ENCODE measurements around the gene RSL24D1. TPM values are rescaled to one million over a fixed set of nuclear protein-coding genes. Genes with fewer than 3 reads are reported as not detected.
"Not testable (repeated sequence)": the region's sequence is repeated elsewhere in the genome, so short reads cannot be mapped to it uniquely, and the experiment has no call there.

The RSL24D1 gene
- total RNA-seq, 2 experiments from 2014 or later = 183 to 194 TPM

GRCh38 chr15:55168350-55168974 lies 28.3 kb downstream of the RSL24D1 start:
- Mint-ChIP-seq H3K27ac (no peak overlapping the region), H3K4me1 (ENCODE audit: low read depth) (no peaks in the 10 kb centered on the region), H3K36me3 (ENCODE audit: low read depth) (no peaks in the 10 kb centered on the region), H3K27me3 (no peaks in the 10 kb centered on the region), H3K4me3 (no peak overlapping the region), H3K9me3 (no peaks in the 10 kb centered on the region)
- CTCF ChIA-PET = interaction anchor here (0.5 to 1.9 kb wide), 15 partner anchors 8 to 566 kb away, joined by 3 to 7 read pairs (median 3); no protein-coding TSS in a partner anchor
- peak; percentile 94 for TF ChIP-seq CTCF (IDR thresholded peaks at IDR 0.05)
- intact Hi-C loops (cut with micrococcal nuclease) = no loop called here
- DNase-seq = peak; percentile 72
- peak; percentile 90 for ATAC-seq
- POLR2A ChIA-PET = no interaction called here

- DNase-seq = no peak
- Mint-ChIP-seq H3K4me1 (ENCODE audit: low read depth) (no peaks in the 10 kb centered on the region), H3K36me3 (ENCODE audit: low read depth) (no peaks in the 10 kb centered on the region), H3K9me3 (no peaks in the 10 kb centered on the region), H3K4me3 (no peak overlapping the region), H3K27ac (no peak overlapping the region), H3K27me3 (peaks cover 1% of the 10 kb centered on the region)
- intact Hi-C loops (cut with micrococcal nuclease) = no loop called here
- no peak for ATAC-seq
- no peak for TF ChIP-seq CTCF (IDR thresholded peaks at IDR 0.05)
- ChIA-PET POLR2A (interaction anchor here (1.1 kb wide), 1 partner anchor 40 kb away, joined by 3 read pairs; no protein-coding TSS in a partner anchor), CTCF (no interaction called here)
Observed at GRCh38 chr15:55164284-55164683, 32.5 kb downstream of the RSL24D1 start.

- POLR2A ChIA-PET = no interaction called here
- no peak for DNase-seq
- no peaks in the 10 kb centered on the region for H3K9me3 Mint-ChIP-seq
- no peak overlapping the region for H3K27ac Mint-ChIP-seq
- peaks cover 2% of the 10 kb centered on the region for H3K27me3 Mint-ChIP-seq
- CTCF ChIA-PET = no interaction called here
- intact Hi-C loops (cut with micrococcal nuclease) = no loop called here
- no peaks in the 10 kb centered on the region for H3K4me1 Mint-ChIP-seq (ENCODE audit: low read depth)
- no peak for TF ChIP-seq CTCF (IDR thresholded peaks at IDR 0.05)
- H3K4me3 Mint-ChIP-seq = no peak overlapping the region
- ATAC-seq = no peak
- H3K36me3 Mint-ChIP-seq (ENCODE audit: low read depth) = no peaks in the 10 kb centered on the region
Observed at GRCh38 chr15:55151631-55152030, 45.1 kb downstream of the RSL24D1 start.

- H3K4me1 Mint-ChIP-seq (ENCODE audit: low read depth); POLR2A ChIA-PET; intact Hi-C loops (cut with micrococcal nuclease); H3K27ac Mint-ChIP-seq; H3K4me3 Mint-ChIP-seq; ATAC-seq; H3K27me3 Mint-ChIP-seq; H3K36me3 Mint-ChIP-seq (ENCODE audit: low read depth); DNase-seq; CTCF ChIA-PET: not testable (repeated sequence)
- peaks cover 11% of the 10 kb centered on the region for H3K9me3 Mint-ChIP-seq
Observed at GRCh38 chr15:55143132-55143531, 53.6 kb downstream of the RSL24D1 start.

- POLR2A ChIA-PET = no interaction called here
- H3K27ac Mint-ChIP-seq = no peak overlapping the region
Observed at GRCh38 chr15:55133972-55134371, 62.8 kb downstream of the RSL24D1 start.

More at GRCh38 chr15:55133972-55134371, 62.8 kb downstream of the RSL24D1 start:
- H3K9me3 Mint-ChIP-seq = peaks cover 11% of the 10 kb centered on the region
- CTCF ChIA-PET = no interaction called here
- H3K36me3 Mint-ChIP-seq (ENCODE audit: low read depth) = no peaks in the 10 kb centered on the region
- H3K4me1 Mint-ChIP-seq (ENCODE audit: low read depth) = no peaks in the 10 kb centered on the region
- H3K4me3 Mint-ChIP-seq = no peak overlapping the region
- H3K27me3 Mint-ChIP-seq = peaks cover 12% of the 10 kb centered on the region
- ATAC-seq = no peak
- no peak for TF ChIP-seq CTCF (IDR thresholded peaks at IDR 0.05)
- intact Hi-C loops (cut with micrococcal nuclease) = no loop called here
- DNase-seq = no peak

All from activated CD8-positive, alpha-beta T cell treated with anti-CD3 and anti-CD28 coated beads for 36 hours (primary cell).